HepG2 (cell line): Measurements from ENCODE around the gene TMEM45A. TPM values are rescaled to one million over a fixed set of nuclear protein-coding genes. Genes with fewer than 3 reads are reported as not detected.

Experiments used
- ATAC-seq: fragments of 200-7000 bp; cut with Tn5 transposase; 3 replicates; pipeline ENCODE4 v1.9.1; 2020; ENCODE audit warnings: mild to moderate bottlenecking, moderate library complexity
- BruUV-seq: library from RNA; stranded (reverse); fragments of 400-500 nt; replicated peaks from 2 replicates; lab custom pipeline; 2021; lab: Mats Ljungman, UMichigan
- CTCF ChIA-PET: fragments of 300-600 bp; formaldehyde crosslinking; extraction: SDS; loops from one replicate; lab custom pipeline; 2021; ENCODE audit warnings: low total read pairs, inconsistent platforms, low intra/inter-chr PET ratio; lab: Yijun Ruan, JAX
- POLR2A ChIA-PET: fragments of 350-600 bp; sonication (Branson Sonifier 250); formaldehyde crosslinking; loops from one replicate; lab custom pipeline; 2020; ENCODE audit warnings: antibody characterized with exemption, inconsistent platforms; lab: Yijun Ruan, JAX
- DNase-seq: peaks from one replicate; pipeline ENCODE4 v3.0.0-alpha.2; 2015; ENCODE audit warnings: low spot score
- FAIRE-seq: peaks from 3 replicates; lab custom pipeline; 2011; peaks lifted over from hg19 to GRCh38; lab: Jason Lieb, UNC
- H2AFZ ChIP-seq: one replicate; pipeline ENCODE4 v1.6.1; 2011; ENCODE audit warnings: low read length, inconsistent platforms
- H3K27ac ChIP-seq: fragments of 300-600 bp; 3 replicates; pipeline ENCODE4 v1.8.0; 2011; ENCODE audit warnings: mixed run types, mild to moderate bottlenecking, mixed read lengths, low read length, inconsistent platforms; ENCODE audit not compliant: insufficient read depth; ENCODE audit errors: extremely low read length
- H3K27me3 ChIP-seq, 2 experiments: fragments of 200-600 bp in 1 of 2; 2 replicates in 1 of 2; 3 replicates in 1 of 2; pipeline versions ENCODE4 v1.6.0 to v1.8.0; 2011; ENCODE audit warnings: low read length in 2 of 2, mild to moderate bottlenecking in 2 of 2, moderate library complexity in 2 of 2, inconsistent platforms in 1 of 2; ENCODE audit not compliant: insufficient read depth in 2 of 2, control insufficient read depth in 1 of 2
- H3K36me3 ChIP-seq, 2 experiments: fragments of 200-600 bp in 1 of 2; replicated peaks in 1 of 2; 2 replicates in 1 of 2; 3 replicates in 1 of 2; pipeline versions ENCODE4 v1.5.1 to v1.8.0; 2011; ENCODE audit warnings: low read length in 2 of 2, inconsistent platforms in 1 of 2; ENCODE audit not compliant: insufficient read depth in 2 of 2, control insufficient read depth in 1 of 2
- H3K4me1 ChIP-seq: 2 replicates; pipeline ENCODE4 v1.5.1; 2012; ENCODE audit warnings: low read length, inconsistent platforms; ENCODE audit not compliant: insufficient read depth
- H3K4me2 ChIP-seq: 2 replicates; pipeline ENCODE4 v1.6.0; 2011; ENCODE audit warnings: low read depth, low read length, inconsistent platforms
- H3K4me3 ChIP-seq, 3 experiments: fragments of 200-600 bp in 1 of 3; sonication (generic), shearing (Covaris generic) in 1 of 3; replicated peaks in 1 of 3; 2 replicates each; pipeline ENCODE4 v1.5.1; 2011 to 2016; ENCODE audit warnings: low read length in 3 of 3, inconsistent platforms in 2 of 3, low read depth in 2 of 3, mild to moderate bottlenecking in 2 of 3, control low read depth in 1 of 3, mixed read lengths in 1 of 3; ENCODE audit not compliant: insufficient read depth in 1 of 3
- H3K79me2 ChIP-seq: one replicate; pipeline ENCODE4 v1.6.1; 2011; ENCODE audit warnings: low read length, inconsistent platforms; ENCODE audit not compliant: insufficient read depth
- H3K9ac ChIP-seq: 2 replicates; pipeline ENCODE4 v1.6.0; 2011; ENCODE audit warnings: mild to moderate bottlenecking, low read depth, low read length, inconsistent platforms; ENCODE audit not compliant: insufficient read depth
- H3K9me3 ChIP-seq: 2 replicates; pipeline ENCODE4 v1.5.1; 2012; ENCODE audit warnings: mild to moderate bottlenecking, low read length
- H4K20me1 ChIP-seq: 2 replicates; pipeline ENCODE4 v1.6.0; 2011; ENCODE audit warnings: inconsistent platforms, mild to moderate bottlenecking, low read length, moderate library complexity; ENCODE audit not compliant: insufficient read depth
- BRD4 ChIP-seq: sonication (generic); formaldehyde crosslinking; IDR thresholded peaks from 2 replicates; pipeline ENCODE4 v1.4.0; 2020; ENCODE audit warnings: missing genetic modification reagents
- HNF4G ChIP-seq, 2 experiments: sonication (generic) in 1 of 2; formaldehyde crosslinking in 1 of 2; IDR thresholded peaks; 2 replicates each; pipeline versions ENCODE4 v1.4.0 to v1.6.1; 2011 to 2020; ENCODE audit warnings: borderline replicate concordance in 2 of 2, low read depth in 2 of 2, mild to moderate bottlenecking in 2 of 2, low read length in 1 of 2, missing genetic modification reagents in 1 of 2, moderate library complexity in 1 of 2
- KDM5B ChIP-seq: sonication (generic); formaldehyde crosslinking; IDR thresholded peaks from 2 replicates; pipeline ENCODE4 v1.4.0; 2020; ENCODE audit warnings: missing genetic modification reagents, mild to moderate bottlenecking, borderline replicate concordance
- NR2F1 ChIP-seq, 2 experiments: fragments of 450-650 bp in 1 of 2; formaldehyde crosslinking in 1 of 2; IDR thresholded peaks; 2 replicates each; pipeline versions ENCODE4 v1.5.0 to v1.6.1; 2016 to 2020; ENCODE audit warnings: mild to moderate bottlenecking in 1 of 2, missing compliant biosample characterization in 1 of 2, missing genetic modification reagents in 1 of 2, moderate library complexity in 1 of 2
- PPARG ChIP-seq: conservative IDR thresholded peaks from 2 replicates; pipeline ENCODE4 v1.6.1; 2016; ENCODE audit warnings: missing biosample characterization, missing genetic modification reagents
- SIN3A ChIP-seq: IDR thresholded peaks from 2 replicates; pipeline ENCODE4 v1.6.1; 2011; ENCODE audit warnings: low read depth, mild to moderate bottlenecking, control low read depth, low read length, borderline replicate concordance
- SRF ChIP-seq: IDR thresholded peaks from 2 replicates; pipeline ENCODE4 v1.6.1; 2011; ENCODE audit warnings: mild to moderate bottlenecking, low read depth, low read length, moderate library complexity
- ZFP1 ChIP-seq: IDR thresholded peaks from 2 replicates; pipeline ENCODE4 v1.6.1; 2016
- ZNF292 ChIP-seq: sonication (generic); formaldehyde crosslinking; IDR thresholded peaks from 2 replicates; pipeline ENCODE4 v1.8.1; 2022; ENCODE audit warnings: mild to moderate bottlenecking, low read depth, missing genetic modification reagents, borderline replicate concordance
- ZNF550 ChIP-seq: sonication (generic); formaldehyde crosslinking; IDR thresholded peaks from 2 replicates; pipeline ENCODE4 v1.4.0; 2020; ENCODE audit warnings: mild to moderate bottlenecking, missing genetic modification reagents, borderline replicate concordance
- ZNF614 ChIP-seq: IDR thresholded peaks from 2 replicates; pipeline ENCODE4 v1.6.1; 2018; ENCODE audit warnings: missing biosample characterization, missing genetic modification reagents, inconsistent platforms, borderline replicate concordance
- ZNF644 ChIP-seq: IDR thresholded peaks from 2 replicates; pipeline ENCODE4 v1.6.1; 2016; ENCODE audit warnings: low read depth
- ZNF766 ChIP-seq: sonication (generic); formaldehyde crosslinking; IDR thresholded peaks from 2 replicates; pipeline ENCODE4 v1.5.0; 2020; ENCODE audit warnings: missing genetic modification reagents, borderline replicate concordance
- WGBS: methylation state at CpG from one replicate; pipeline ENCODE4 v1.1.6; 2017; ENCODE audit warnings: low lambda C conversion rate; 5-methylcytosine and 5-hydroxymethylcytosine counted together
- in situ Hi-C: cut with HindIII; loops from 2 replicates; pipeline ENCODE4 v1.10.0; 2017; ENCODE audit warnings: low pct_unique_long_range_greater_than_20kb; ENCODE audit not compliant: extremely low pct_ligation_motif_present
- intact Hi-C: fragments of 100-400 bp; cut with micrococcal nuclease; formaldehyde crosslinking; loops from one replicate; pipeline ENCODE4 v1.10.0; 2022; ENCODE audit not compliant: unreplicated experiment
- polyA plus RNA-seq, 8 experiments: library from polyadenylated mRNA; depleted of rRNA in 3 of 8; stranded (reverse) in 7 of 8; unstranded in 1 of 8; fragments of >200 nt; fragmentation: Illumina TruSeq in 4 of 8; extraction: Trizol in 4 of 8; gene quantifications; 2 replicates each; pipeline versions ENCODE4 v1.2.1 to v1.2.3, GENCODE V29; 2011 to 2016; ENCODE audit warnings: low read depth in 4 of 8, missing spikeins in 1 of 8, mixed read lengths in 1 of 8; ENCODE audit not compliant: insufficient read depth in 1 of 8
- total RNA-seq, 5 experiments: library from RNA; depleted of rRNA; stranded (reverse); fragments of >200 nt; fragmentation: Illumina TruSeq; extraction: Trizol; gene quantifications; 2 replicates each; pipeline ENCODE4 v1.2.3, GENCODE V29; 2016; ENCODE audit warnings: low read depth in 1 of 5
- TF ChIP-seq, protein P1 (sequence below): sonication (generic); formaldehyde crosslinking; IDR thresholded peaks from 2 replicates; pipeline ENCODE4 v1.8.1; 2023; ENCODE audit warnings: mild to moderate bottlenecking, missing genetic modification reagents, borderline replicate concordance
- TF ChIP-seq, protein P2 (sequence below): sonication (generic); formaldehyde crosslinking; IDR thresholded peaks from 2 replicates; pipeline ENCODE4 v1.4.0; 2020; ENCODE audit warnings: missing genetic modification reagents

The TMEM45A gene
- total and polyA plus RNA-seq, 2 of the 13 experiments (the other 11 are each of a cell fraction or from before 2014, with no cell fraction given), result 14.8 to 38.5 TPM

DNA sequence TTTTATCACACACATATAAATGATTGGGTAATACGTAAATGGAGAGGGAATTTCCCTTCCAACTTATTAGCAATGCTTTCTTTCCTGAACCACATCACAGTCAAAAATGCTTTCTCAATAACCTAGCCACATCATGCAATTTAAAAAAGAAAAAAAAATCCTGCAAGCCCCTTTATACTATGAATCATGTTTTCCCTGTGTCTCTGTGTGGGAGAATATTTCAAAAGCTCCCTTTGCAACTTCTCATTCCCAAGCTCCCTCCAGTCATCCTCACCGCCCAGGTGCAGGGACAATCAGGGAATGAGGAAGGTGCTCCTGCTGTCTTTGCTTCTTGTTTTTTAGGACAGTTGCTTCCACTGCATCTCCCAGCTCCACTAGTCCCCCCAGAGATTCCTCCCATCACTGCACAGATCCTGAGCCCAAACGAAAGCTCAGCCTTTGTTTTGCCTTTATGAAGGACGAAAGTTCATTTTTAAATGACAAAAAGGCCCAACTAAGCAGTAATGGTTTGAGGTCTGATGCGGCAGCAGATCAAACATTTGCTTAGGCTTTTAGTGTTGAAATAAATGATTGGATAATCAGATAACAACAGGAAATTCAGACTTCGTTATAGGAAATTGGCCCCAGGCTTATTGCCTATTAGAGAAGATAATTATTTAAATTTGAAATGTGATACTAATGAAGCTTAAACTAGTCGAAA lies 69.2 kb downstream of the TMEM45A start:
- no peak for ATAC-seq
- H3K27ac ChIP-seq, result no peak overlapping the region

DNA sequence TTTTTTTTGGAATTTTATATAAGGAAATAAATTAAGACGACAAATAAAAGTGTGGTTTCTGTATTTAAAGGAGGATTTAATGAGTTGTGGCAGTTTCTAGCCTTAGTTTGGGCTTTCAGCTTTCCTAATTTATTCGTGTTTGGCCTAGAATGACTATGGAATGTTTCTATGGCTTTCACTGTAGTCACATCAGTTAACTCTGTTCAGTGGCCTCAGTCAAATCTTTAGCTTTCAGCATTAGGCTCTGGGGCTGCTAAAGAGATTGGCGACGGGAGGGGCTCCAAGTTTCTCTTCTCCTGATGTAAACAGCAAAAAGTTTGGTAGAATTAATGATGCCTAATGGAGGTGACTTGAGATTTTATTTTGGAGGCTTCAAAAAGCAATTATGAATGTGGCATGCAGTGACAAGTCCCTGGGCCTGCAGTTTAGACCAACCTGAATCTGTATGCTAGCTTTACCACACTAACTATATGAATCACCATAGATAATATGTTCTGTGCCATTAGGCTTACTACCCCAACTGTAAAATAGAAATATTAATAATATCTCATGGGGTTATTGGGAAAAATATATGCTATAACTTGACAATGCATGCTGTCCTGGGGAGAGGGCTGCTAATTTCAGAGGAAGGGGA lies 69.9 kb downstream of the TMEM45A start:
- CTCF ChIA-PET, result no interaction called here
- in situ Hi-C loops, result no loop called here
- Histone ChIP-seq H2AFZ (no peak overlapping the region), H3K4me2 (no peak overlapping the region), H4K20me1 (no peaks in the 10 kb centered on the region), H3K4me3 (no peak overlapping the region), H3K36me3 (0 out of 5 replicates have a peak, but pooled peaks cover 0 to 4% of the 10 kb centered on the region in 2 experiments), H3K9me3 (no peaks in the 10 kb centered on the region), H3K27me3 (no peaks in the 10 kb centered on the region), H3K27ac (no peak overlapping the region), H3K9ac (no peak overlapping the region), H3K79me2 (no peaks in the 10 kb centered on the region), H3K4me1 (no peaks in the 10 kb centered on the region)
- intact Hi-C loops, result no loop called here
- FAIRE-seq (no peak), DNase-seq (no peak), ATAC-seq (no peak)
- BruUV-seq, result no TSS peak
- 68% methylated on average over 4 of the region's 4 CpGs for WGBS
- POLR2A ChIA-PET, result no interaction called here
- TF ChIP-seq BRD4 (CRISPR knock-in tag) (no peak), PPARG (CRISPR knock-in tag) (no peak), ZNF766 (CRISPR knock-in tag) (no peak), SRF (no peak), NR2F1 (CRISPR knock-in tag; IDR thresholded peaks at IDR 0.05) (no peak), ZNF614 (CRISPR knock-in tag) (no peak), ZNF644 (CRISPR knock-in tag) (no peak), SIN3A (no peak), ZFP1 (CRISPR knock-in tag) (no peak)
- TF ChIP-seq, protein P1, sequence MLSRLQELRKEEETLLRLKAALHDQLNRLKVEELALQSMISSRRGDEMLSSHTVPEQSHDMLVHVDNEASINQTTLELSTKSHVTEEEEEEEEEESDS, result no peak

More for the DNA sequence above, 69.2 kb downstream of the TMEM45A start:
- H3K9me3 ChIP-seq, result no peaks in the 10 kb centered on the region
- 77% methylated on average over 7 of the region's 7 CpGs for WGBS
- H3K36me3 ChIP-seq, result 0 out of 5 replicates have a peak, but pooled peaks cover 0 to 4% of the 10 kb centered on the region in 2 experiments
- no peak overlapping the region for H3K9ac ChIP-seq
- no peak overlapping the region for H3K4me2 ChIP-seq
- no peaks in the 10 kb centered on the region for H3K4me1 ChIP-seq
- H3K4me3 ChIP-seq, result no peak overlapping the region
- BruUV-seq, result no TSS peak
- intact Hi-C loops, result no loop called here
- no peak for FAIRE-seq
- no peak for TF ChIP-seq ZNF292 (CRISPR knock-in tag)
- TF ChIP-seq KDM5B, result no peak
- no peak for TF ChIP-seq ZNF550 (CRISPR knock-in tag)
- TF ChIP-seq, protein P2, sequence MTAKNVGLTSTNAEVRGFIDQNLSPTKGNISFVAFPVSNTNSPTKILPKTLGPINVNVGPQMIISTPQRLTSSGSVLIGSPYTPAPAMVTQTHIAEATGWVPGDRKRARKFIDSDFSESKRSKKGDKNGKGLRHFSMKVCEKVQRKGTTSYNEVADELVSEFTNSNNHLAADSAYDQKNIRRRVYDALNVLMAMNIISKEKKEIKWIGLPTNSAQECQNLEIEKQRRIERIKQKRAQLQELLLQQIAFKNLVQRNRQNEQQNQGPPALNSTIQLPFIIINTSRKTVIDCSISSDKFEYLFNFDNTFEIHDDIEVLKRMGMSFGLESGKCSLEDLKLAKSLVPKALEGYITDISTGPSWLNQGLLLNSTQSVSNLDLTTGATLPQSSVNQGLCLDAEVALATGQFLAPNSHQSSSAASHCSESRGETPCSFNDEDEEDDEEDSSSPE (CRISPR knock-in tag), result no peak
- no peak for TF ChIP-seq NR2F1 (CRISPR knock-in tag; IDR thresholded peaks at IDR 0.05)
- TF ChIP-seq HNF4G (IDR thresholded peaks at IDR 0.05; ENCODE audit: borderline replicate concordance, low read depth, low read length), result no peak
- TF ChIP-seq HNF4G (CRISPR knock-in tag; IDR thresholded peaks at IDR 0.05; ENCODE audit: borderline replicate concordance, low read depth), result no peak
- TF ChIP-seq, all 625 proteins: peak for 0
- Histone ChIP-seq H3K27me3 (no peaks in the 10 kb centered on the region), H4K20me1 (no peaks in the 10 kb centered on the region), H3K79me2 (no peaks in the 10 kb centered on the region), H2AFZ (no peak overlapping the region)
- in situ Hi-C loops, result no loop called here
- POLR2A ChIA-PET, result no interaction called here
- CTCF ChIA-PET, result no interaction called here
- DNase-seq, result no peak
